Measurements from ENCODE around the gene CHST11.

CHST11 gene

GRCh38 chr12:104470521-104470920, 13.8 kb downstream of the CHST11 start:
- in situ Hi-C loops (cut with HindIII; ENCODE audit: low pct_ligation_motif_present, low pct_unique_long_range_greater_than_20kb, low sequenced_read_pairs): no loop called here
- no peak for DNase-seq

- in situ Hi-C loops (cut with HindIII; ENCODE audit: low pct_ligation_motif_present, low pct_unique_long_range_greater_than_20kb, low sequenced_read_pairs): no loop called here
- DNase-seq: no peak
Observed at GRCh38 chr12:104471336-104471735, 14.6 kb downstream of the CHST11 start.

- in situ Hi-C loops (cut with HindIII; ENCODE audit: low pct_ligation_motif_present, low pct_unique_long_range_greater_than_20kb, low sequenced_read_pairs): no loop called here
- DNase-seq: no peak
Observed at GRCh38 chr12:104472748-104473147, 16.0 kb downstream of the CHST11 start.

- DNase-seq: no peak
- in situ Hi-C loops (cut with HindIII; ENCODE audit: low pct_ligation_motif_present, low pct_unique_long_range_greater_than_20kb, low sequenced_read_pairs): no loop called here
Observed at GRCh38 chr12:104473374-104473983, 16.7 kb downstream of the CHST11 start.

GRCh38 chr12:104475271-104475670, 18.5 kb downstream of the CHST11 start:
- in situ Hi-C loops (cut with HindIII; ENCODE audit: low pct_ligation_motif_present, low pct_unique_long_range_greater_than_20kb, low sequenced_read_pairs): no loop called here

GRCh38 chr12:104477510-104478390, 21.0 kb downstream of the CHST11 start:
- in situ Hi-C loops (cut with HindIII; ENCODE audit: low pct_ligation_motif_present, low pct_unique_long_range_greater_than_20kb, low sequenced_read_pairs): no loop called here
- no peak for DNase-seq

More at GRCh38 chr12:104475271-104475670, 18.5 kb downstream of the CHST11 start:
- DNase-seq: no peak

- in situ Hi-C loops (cut with HindIII; ENCODE audit: low pct_ligation_motif_present, low pct_unique_long_range_greater_than_20kb, low sequenced_read_pairs): no loop called here
- no peak for DNase-seq
Observed at GRCh38 chr12:104478396-104479122, 21.8 kb downstream of the CHST11 start.

- no peak for DNase-seq
- in situ Hi-C loops (cut with HindIII; ENCODE audit: low pct_ligation_motif_present, low pct_unique_long_range_greater_than_20kb, low sequenced_read_pairs): no loop called here
Observed at GRCh38 chr12:104479123-104479662, 22.4 kb downstream of the CHST11 start.

GRCh38 chr12:104480012-104480411, 23.3 kb downstream of the CHST11 start:
- no peak for DNase-seq
- in situ Hi-C loops (cut with HindIII; ENCODE audit: low pct_ligation_motif_present, low pct_unique_long_range_greater_than_20kb, low sequenced_read_pairs): no loop called here

- in situ Hi-C loops (cut with HindIII; ENCODE audit: low pct_ligation_motif_present, low pct_unique_long_range_greater_than_20kb, low sequenced_read_pairs): no loop called here
- DNase-seq: no peak
Observed at GRCh38 chr12:104480826-104481440, 24.2 kb downstream of the CHST11 start.

- in situ Hi-C loops (cut with HindIII; ENCODE audit: low pct_ligation_motif_present, low pct_unique_long_range_greater_than_20kb, low sequenced_read_pairs): no loop called here
Observed at GRCh38 chr12:104482113-104482512, 25.4 kb downstream of the CHST11 start.

GRCh38 chr12:104482748-104483147, 26.0 kb downstream of the CHST11 start:
- in situ Hi-C loops (cut with HindIII; ENCODE audit: low pct_ligation_motif_present, low pct_unique_long_range_greater_than_20kb, low sequenced_read_pairs): no loop called here
- DNase-seq: no peak

More at GRCh38 chr12:104482113-104482512, 25.4 kb downstream of the CHST11 start:
- DNase-seq: no peak

GRCh38 chr12:104484079-104484478, 27.3 kb downstream of the CHST11 start:
- in situ Hi-C loops (cut with HindIII; ENCODE audit: low pct_ligation_motif_present, low pct_unique_long_range_greater_than_20kb, low sequenced_read_pairs): no loop called here
- DNase-seq: no peak

GRCh38 chr12:104485651-104486362, 29.1 kb downstream of the CHST11 start:
- no peak for DNase-seq
- in situ Hi-C loops (cut with HindIII; ENCODE audit: low pct_ligation_motif_present, low pct_unique_long_range_greater_than_20kb, low sequenced_read_pairs): no loop called here

- no peak for DNase-seq
- in situ Hi-C loops (cut with HindIII; ENCODE audit: low pct_ligation_motif_present, low pct_unique_long_range_greater_than_20kb, low sequenced_read_pairs): no loop called here
Observed at GRCh38 chr12:104486363-104486750, 29.6 kb downstream of the CHST11 start.

- DNase-seq: no peak
- in situ Hi-C loops (cut with HindIII; ENCODE audit: low pct_ligation_motif_present, low pct_unique_long_range_greater_than_20kb, low sequenced_read_pairs): no loop called here
Observed at GRCh38 chr12:104486943-104487819, 30.4 kb downstream of the CHST11 start.

- DNase-seq: no peak
- in situ Hi-C loops (cut with HindIII; ENCODE audit: low pct_ligation_motif_present, low pct_unique_long_range_greater_than_20kb, low sequenced_read_pairs): no loop called here
Observed at GRCh38 chr12:104488374-104488773, 31.6 kb downstream of the CHST11 start.

All from ACHN (cell line).